NCI-H1417 treated with DMSO at 0.1 percent for 48 hours (cell line): ENCODE data around the gene PIN1.
A peak's percentile ranks its signal among the peaks of the same experiment; 100 is the strongest.
"Not testable (repeated sequence)": the region's sequence is repeated elsewhere in the genome, so short reads cannot be mapped to it uniquely, and the experiment has no call there.

Experiments used
- DNase-seq: peaks from one replicate; lab custom pipeline; 2025; lab: John Stamatoyannopoulos, UW

The PIN1 gene

DNA sequence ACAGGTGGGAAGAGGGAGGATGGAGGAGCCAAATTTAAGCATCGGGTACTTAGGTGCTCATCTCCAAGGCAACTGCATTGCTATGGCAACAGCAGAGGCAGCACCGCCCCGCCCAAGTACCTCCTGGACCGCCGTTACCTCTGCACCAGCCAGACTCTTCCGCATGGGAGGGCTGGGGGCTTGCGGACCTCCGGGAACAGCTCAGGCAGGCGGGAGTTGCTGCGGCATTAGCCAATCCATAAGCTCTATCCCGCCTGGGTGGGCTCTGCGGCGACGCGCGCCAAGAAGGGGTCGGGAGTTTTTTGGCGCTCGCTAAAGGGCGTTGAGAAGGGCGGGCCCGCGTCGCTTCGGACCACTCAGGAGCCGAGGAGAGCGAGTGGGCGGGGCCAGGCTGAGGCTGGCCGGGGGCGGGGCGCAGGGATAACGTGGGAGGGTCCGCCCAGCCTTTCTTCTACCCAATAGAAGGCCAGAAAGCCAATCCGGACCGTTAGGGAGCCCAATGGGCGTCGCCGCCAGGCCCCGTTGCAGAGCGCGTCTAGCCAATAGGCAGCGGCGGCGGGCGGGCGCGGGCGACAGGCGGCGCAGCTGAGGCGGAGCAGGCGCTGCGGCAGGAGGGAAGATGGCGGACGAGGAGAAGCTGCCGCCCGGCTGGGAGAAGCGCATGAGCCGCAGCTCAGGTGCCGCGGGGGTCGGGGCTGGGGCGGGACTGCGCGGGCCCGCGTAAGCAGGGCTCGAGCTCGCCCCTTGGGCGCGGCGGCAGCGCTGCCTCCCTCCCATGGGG lies at the start of gene PIN1:
PIN1 (plus strand) TSS at position 593 of the 781 bp plus-strand sequence; CDS start at position 620, 27 bp downstream.
- peak; percentile 97 for DNase-seq

DNA sequence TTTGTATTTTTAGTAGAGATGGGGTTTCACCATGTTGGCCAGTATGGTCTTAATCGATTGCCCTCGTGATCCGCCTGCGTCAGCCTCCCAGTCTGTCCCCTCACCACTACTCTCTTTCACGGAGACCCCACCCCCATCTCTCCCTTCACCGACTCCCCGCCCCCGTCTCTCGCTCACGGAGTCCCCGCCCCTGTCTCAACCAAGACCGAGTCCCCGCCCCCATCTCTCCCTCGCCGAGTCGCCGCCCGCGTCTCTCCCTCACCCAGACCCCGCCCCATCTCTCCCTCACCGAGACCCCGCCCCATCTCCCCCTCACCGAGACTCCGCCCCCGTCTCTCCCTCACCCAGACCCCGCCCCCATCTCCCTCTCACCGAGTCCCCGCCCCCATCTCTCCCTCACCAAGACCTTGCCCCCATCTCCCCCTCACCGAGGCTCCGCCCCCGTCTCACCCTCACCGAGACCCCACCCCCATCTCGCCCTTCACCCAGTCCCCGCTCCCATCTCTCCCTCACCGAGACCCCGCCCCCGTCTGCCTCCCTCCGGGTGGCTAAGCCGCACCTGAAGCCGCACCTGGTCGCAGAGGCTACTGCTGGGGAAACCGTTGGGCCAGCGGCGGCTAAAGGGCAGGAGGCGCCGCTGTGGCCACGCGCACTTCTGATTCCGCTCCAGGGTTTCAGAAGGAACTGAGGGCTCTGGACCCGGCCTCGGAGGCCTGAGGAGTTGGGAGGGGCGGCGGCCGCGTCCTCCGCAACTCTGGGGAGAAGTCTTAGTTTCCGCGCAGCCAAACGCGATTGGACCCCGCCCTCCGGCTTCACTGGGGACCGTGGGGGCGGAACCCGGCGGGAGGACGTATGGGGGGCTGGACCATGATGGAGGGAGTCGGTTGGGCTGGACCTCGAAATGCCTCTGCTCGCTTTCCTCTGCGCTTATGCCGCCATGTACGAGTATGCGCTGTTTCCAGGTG lies 49.5 kb upstream of the PIN1 start:
- peak; percentile 85 for DNase-seq

DNA sequence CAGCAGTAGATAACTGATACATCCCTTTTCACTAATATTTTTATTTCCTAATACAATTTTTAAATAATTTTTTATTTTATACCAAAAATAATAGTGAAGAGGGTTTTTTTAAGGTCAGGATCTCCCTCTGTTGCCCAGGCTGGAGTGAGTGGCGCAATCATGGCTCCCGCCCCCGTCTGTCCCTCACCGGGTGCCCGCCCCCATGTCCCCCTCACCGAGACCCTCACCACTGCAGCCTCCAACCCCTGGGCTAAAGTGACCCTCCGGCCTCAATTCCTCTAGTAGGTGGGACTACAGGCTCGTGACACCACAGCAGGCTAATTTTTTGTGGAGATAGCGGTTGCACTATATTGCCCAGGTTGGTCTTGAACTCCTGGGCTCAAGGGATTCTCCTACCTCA lies 48.8 kb upstream of the PIN1 start:
- DNase-seq: no peak

DNA sequence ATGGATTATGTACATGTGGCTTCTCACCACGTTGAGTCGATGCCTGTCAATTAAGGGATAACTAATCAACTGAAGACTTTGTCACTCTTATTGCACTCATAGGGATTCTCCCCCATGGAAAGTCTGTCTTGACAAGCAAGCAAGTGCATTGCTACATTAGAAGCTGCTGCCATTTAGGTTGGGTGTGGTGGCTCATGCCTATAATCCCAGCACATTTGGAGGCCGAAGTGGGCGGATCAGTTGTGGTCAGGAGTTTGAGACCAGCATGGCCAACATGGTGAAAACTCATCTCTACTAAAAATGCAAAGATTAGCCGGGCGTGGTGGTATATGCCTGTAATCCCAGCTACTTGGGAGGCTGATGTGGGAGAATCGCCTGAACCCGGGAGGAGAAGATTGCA lies 48.3 kb upstream of the PIN1 start:
- no peak for DNase-seq

DNA sequence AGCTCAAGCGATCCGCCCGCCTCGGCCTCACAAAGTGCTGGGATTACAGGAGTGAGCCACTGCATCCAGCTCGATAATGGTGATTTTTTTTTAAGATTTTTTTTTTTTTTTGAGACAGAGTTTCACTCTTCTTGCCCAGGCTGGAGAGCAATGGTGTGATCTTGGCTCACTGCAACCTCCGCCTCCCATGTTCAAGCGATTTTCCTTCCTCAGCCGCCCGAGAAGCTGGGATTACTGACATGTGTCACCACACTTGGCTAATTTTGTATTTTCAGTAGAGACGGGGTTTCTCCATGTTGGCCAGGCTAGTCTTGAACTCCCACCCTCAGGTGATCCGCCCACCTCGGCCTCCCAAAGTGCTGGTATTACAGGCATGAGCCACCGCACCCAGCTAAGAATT lies 46.5 kb upstream of the PIN1 start:
- DNase-seq: not testable (repeated sequence)

GRCh38 chr19:9789066-9789465 lies 46.1 kb upstream of the PIN1 start:
- DNase-seq: no peak

- DNase-seq: not testable (repeated sequence)
Observed at GRCh38 chr19:9789579-9789978, 45.5 kb upstream of the PIN1 start.

- not testable (repeated sequence) for DNase-seq
Observed at GRCh38 chr19:9791073-9791367, 44.1 kb upstream of the PIN1 start.

- peak; percentile 63 for DNase-seq
Observed at GRCh38 chr19:9791552-9792205, 43.4 kb upstream of the PIN1 start.

GRCh38 chr19:9792206-9793070 lies 42.7 kb upstream of the PIN1 start:
- DNase-seq: peak; percentile 37

- DNase-seq: no peak
Observed at GRCh38 chr19:9793071-9793591, 42.0 kb upstream of the PIN1 start.

DNA sequence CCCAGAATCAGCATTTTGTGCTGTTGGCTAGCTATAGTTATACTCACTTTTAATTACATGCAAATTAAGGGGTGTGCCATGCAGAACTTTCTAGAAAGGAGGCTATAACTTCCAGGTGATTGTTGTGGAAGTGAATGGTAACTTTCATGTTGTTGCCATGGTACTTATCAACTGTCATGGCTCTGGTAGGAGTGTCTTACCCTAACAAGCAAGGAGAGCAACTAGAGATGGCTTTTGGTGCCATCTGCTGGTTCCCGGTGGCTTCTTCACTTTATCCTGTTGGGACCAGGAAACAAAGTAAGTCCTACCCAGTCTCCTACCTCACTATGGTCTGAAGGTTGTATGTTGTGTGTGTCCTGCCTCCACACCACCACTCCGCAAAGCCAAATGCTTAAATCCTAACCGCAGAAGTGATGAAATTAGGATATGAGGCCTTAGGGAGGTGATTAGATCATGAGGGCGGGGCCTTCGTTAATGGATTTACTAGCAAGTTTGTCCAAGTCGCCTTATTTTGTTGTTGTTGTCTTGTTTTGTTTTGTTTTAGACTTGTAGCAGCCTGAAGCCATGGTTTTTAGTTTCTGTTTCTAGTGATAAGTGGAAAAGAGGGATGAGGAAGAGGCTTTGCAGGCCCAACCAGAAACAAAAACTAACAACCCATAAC lies 38.9 kb upstream of the PIN1 start:
- DNase-seq: peak; percentile 52

DNA sequence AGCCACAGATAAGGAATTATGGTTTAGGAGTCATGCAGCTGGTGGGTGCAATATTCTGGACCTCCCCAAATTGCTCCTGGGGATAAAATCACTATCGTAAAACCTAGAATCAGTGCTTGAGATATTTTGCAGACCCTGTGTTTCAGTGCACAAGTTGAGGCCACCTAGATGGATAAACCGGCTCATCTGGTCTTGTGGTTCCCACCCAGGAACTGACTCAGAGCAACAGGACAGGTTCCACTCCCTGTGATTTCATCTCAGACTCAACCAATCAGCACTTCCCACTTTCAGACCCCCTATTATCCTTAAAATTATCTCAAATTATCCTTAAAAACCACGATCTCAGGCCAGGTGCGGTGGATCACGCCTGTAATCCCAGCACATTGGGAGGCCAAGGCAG lies 37.2 kb upstream of the PIN1 start:
- DNase-seq: no peak

GRCh38 chr19:9799162-9799561 lies 36.0 kb upstream of the PIN1 start:
- DNase-seq: no peak

DNA sequence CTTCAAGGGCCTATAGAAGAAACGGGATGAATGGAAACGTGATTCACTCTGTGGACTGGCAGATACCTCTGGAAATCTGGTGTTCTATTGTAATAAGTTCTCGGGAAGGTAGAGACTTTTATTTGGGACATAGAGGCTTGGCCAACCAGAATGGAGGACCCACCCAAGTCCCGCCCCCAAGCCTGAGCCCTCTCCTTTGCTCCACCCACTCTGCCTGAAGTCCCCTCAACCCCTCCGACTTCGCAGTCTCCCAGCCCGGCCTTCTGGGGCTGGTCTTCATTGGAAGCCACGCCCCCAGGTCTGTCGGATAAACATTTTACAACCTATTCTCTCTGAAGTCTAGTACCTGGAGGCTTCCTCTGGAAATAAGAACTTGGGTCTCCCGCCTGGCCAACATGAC lies 33.1 kb upstream of the PIN1 start:
- DNase-seq: no peak

- DNase-seq: no peak
Observed at GRCh38 chr19:9806803-9807202, 28.3 kb upstream of the PIN1 start.

DNA sequence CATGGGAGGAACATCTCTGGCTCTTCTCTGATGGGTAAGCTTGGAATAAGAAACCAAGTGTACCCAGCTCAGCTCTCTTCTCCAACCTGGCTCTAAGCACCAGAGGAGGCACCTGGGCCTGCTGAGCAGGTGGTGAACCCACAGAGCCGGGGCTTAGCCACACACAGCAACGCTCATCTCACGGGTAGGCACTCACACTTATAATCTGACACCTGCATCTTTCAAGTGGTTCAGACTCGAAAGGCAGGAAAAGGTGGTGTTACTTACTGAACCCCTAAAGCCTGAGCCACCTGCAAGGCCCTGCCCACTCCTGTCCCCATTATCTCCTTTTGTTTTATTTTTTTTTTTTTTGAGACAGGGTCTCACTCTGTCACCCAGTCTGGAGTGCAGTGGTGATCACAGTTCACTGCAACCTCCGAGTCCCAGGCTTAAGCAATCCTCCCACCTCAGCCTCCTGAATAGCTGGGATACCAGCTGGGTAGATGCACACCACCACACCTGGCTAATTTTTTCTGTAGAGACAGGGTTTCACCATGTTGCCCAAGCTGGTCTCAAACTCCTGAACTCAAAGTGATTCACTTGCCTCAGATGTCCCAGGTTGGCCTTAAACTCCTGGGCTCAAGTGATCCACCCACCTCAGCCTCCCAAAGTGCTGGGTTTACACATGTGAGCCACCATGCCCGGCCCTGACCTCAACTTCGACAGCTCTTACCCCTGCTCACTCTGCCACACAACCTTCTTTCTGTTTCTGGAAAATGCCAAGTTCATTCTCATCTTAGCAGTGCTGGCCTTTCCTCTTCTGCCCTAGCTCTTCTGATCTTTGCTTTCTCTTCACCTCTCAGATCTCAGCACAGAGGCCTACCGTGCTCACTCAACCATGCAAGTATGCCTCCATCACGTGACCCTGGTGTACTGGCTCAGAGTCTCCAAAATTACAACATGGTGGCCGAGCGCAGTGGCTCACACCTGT lies 26.0 kb upstream of the PIN1 start:
- no peak for DNase-seq

DNA sequence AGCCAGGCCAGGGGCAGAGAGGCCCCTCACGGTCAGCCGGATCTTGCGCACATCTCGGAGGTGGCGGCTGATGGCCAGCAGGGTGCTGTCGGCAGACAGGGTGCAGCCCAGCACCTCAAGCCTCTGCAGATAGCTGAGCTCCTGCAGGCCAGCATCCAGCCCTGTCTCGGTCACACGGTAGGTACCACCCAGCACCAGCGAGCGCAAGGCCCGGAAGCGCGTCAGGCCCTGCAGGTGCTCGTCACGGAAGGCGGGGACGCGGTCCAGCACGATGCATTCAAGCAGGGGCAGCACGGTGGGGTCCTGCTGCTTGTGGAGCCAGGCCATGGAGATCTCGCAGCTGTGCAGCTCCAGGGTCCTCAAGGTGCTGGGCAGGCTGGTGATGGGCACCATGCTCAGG lies 24.0 kb upstream of the PIN1 start:
- DNase-seq: no peak

- no peak for DNase-seq
Observed at GRCh38 chr19:9818175-9818733, 16.9 kb upstream of the PIN1 start.
